Esophagus squamous epithelium (tissue), 4 donors: Measurements from ENCODE around the gene IKZF4.

Experiments
- POLR2A ChIP-seq, 4 donors: fragments of 450-650 bp; IDR thresholded peaks; one replicate each; pipeline ENCODE4 v1.6.1; 2017; ENCODE audit warnings: antibody characterized with exemption in 4 of 4, mild to moderate bottlenecking in 4 of 4, moderate library complexity in 3 of 4
- TF ChIP-seq, protein P1 (sequence below), 6 experiments: fragments of 450-650 bp in 4 of 6; fragments of 200-600 bp in 2 of 6; sonication (generic) in 2 of 6; IDR thresholded peaks; one replicate each; pipeline ENCODE4 v1.5.1; 2016 to 2019; ENCODE audit warnings: antibody characterized with exemption in 6 of 6, mild to moderate bottlenecking in 4 of 6, moderate library complexity in 4 of 6

DNA sequence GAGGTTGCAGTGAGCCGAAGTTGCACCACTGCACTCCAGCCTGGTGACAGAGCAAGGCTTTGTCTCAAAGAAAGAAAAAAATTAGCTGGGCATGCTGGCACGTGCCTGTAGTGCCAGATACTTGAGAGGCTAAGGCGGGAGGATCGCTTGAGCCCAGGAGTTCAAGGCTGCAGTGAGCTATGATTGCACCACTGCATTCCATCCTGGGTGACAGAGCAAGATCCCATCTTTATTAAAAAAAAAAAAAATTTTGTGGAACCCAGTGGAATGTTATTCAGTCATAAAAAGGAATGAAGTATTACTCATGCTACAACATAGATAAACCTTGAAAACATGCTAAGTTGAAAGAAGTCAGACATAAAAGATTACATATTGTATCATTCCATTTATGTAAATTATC lies 50.8 kb downstream of the IKZF4 start:
- TF ChIP-seq, protein P1, sequence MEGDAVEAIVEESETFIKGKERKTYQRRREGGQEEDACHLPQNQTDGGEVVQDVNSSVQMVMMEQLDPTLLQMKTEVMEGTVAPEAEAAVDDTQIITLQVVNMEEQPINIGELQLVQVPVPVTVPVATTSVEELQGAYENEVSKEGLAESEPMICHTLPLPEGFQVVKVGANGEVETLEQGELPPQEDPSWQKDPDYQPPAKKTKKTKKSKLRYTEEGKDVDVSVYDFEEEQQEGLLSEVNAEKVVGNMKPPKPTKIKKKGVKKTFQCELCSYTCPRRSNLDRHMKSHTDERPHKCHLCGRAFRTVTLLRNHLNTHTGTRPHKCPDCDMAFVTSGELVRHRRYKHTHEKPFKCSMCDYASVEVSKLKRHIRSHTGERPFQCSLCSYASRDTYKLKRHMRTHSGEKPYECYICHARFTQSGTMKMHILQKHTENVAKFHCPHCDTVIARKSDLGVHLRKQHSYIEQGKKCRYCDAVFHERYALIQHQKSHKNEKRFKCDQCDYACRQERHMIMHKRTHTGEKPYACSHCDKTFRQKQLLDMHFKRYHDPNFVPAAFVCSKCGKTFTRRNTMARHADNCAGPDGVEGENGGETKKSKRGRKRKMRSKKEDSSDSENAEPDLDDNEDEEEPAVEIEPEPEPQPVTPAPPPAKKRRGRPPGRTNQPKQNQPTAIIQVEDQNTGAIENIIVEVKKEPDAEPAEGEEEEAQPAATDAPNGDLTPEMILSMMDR (IDR thresholded peaks at IDR 0.05): no peak
- no peak for TF ChIP-seq POLR2A (IDR thresholded peaks at IDR 0.05)
